Measurements from ENCODE around the gene GLDN. TPM values are rescaled to one million over a fixed set of nuclear protein-coding genes. Genes with fewer than 3 reads are reported as not detected.

The GLDN gene
- total and polyA plus RNA-seq, 2 of the 4 experiments (the other 2 are of a cell fraction): under 0.01 TPM; not detected in 1

- H3K4ac ChIP-seq (ENCODE audit: low read depth, low read length): no peak overlapping the region
- no TSS peak for BruUV-seq (replicated peaks)
- H2AK5ac ChIP-seq (ENCODE audit: low read depth, low read length): no peak overlapping the region
- intact Hi-C loops (cut with micrococcal nuclease) (loop anchor here (1.0 kb wide), 3 partner anchors 100 to 218 kb away; no protein-coding TSS in a partner anchor), dilution Hi-C loops (cut with HindIII; ENCODE audit: low sequenced_read_pairs, unreplicated experiment) (no loop called here), in situ Hi-C loops (cut with MboI; ENCODE audit: low sequenced_read_pairs) (loop anchor here (5.0 kb wide), 1 partner anchor 219 kb away; no protein-coding TSS in a partner anchor)
- no peaks in the 10 kb centered on the region for H3K36me3 ChIP-seq (ENCODE audit: control insufficient read depth, insufficient read depth, low read length)
- H4K91ac ChIP-seq (ENCODE audit: insufficient read depth, low read depth, low read length): no peak overlapping the region
- H3K79me1 ChIP-seq (ENCODE audit: low read depth in 1 of 2, low read length in 2 of 2): no peaks in the 10 kb centered on the region
- no peak overlapping the region for H2BK20ac ChIP-seq (ENCODE audit: low read depth, low read length)
- H2BK120ac ChIP-seq (ENCODE audit: low read depth, low read length): no peak overlapping the region
- peaks cover 8% of the 10 kb centered on the region for H3K4me1 ChIP-seq (ENCODE audit: control insufficient read depth, insufficient read depth, low read length)
- 90% methylated on average over 5 of the region's 14 CpGs; no CpG with 5 or more reads in 1 of the 2 experiments for WGBS, 2 experiments (ENCODE audit: extremely low coverage in 2 of 2, insufficient read length in 1 of 2)
- no peaks in the 10 kb centered on the region for H4K20me1 ChIP-seq (ENCODE audit: insufficient read depth, low read length)
- H3K18ac ChIP-seq (ENCODE audit: low read depth, low read length): no peak overlapping the region
- H3K56ac ChIP-seq (ENCODE audit: extremely low read depth, insufficient read depth, low read length): no peak overlapping the region
- H3K9ac ChIP-seq (ENCODE audit: low read depth, low read length): no peak overlapping the region
- ChIA-PET POLR2A (ENCODE audit: unreplicated experiment) (no interaction called here), CTCF (interaction anchor here (0.5 to 9.7 kb wide), 16 partner anchors 10 to 957 kb away, joined by 3 to 89 read pairs (median 4); no protein-coding TSS in a partner anchor)
- H3K9me3 ChIP-seq (ENCODE audit: control insufficient read depth, insufficient read depth, low read length): no peaks in the 10 kb centered on the region
- H2AFZ ChIP-seq (replicated peaks; ENCODE audit: low read length, poor library complexity): no peak overlapping the region
- H3K4me2 ChIP-seq (ENCODE audit: low read depth, low read length): no peak overlapping the region
- H3K23ac ChIP-seq (ENCODE audit: low read depth, low read length): no peak overlapping the region
- ATAC-seq (ENCODE audit: low read depth) (peak; percentile 84), DNase-seq (peak; percentile 64)
- H2AK9ac ChIP-seq (replicated peaks; ENCODE audit: low read depth, low read length, poor library complexity): no peak overlapping the region
- H3K27me3 ChIP-seq (ENCODE audit: control insufficient read depth, insufficient read depth, low read length): peaks cover 38% of the 10 kb centered on the region
- H3K4me3 ChIP-seq (ENCODE audit: insufficient read depth, low read depth, low read length): no peak overlapping the region
- H3K27ac ChIP-seq (ENCODE audit: insufficient read depth, low read length): no peak overlapping the region
- peaks cover 5% of the 10 kb centered on the region; the same call in 1 of the 2 replicates for H3K9me1 ChIP-seq (ENCODE audit: insufficient read depth, low read length)
- TF ChIP-seq NFE2L2 (IDR thresholded peaks at IDR 0.05; ENCODE audit: low read depth, low read length): no peak
- TF ChIP-seq ELK1 (IDR thresholded peaks at IDR 0.05; ENCODE audit: borderline replicate concordance, low read depth, low read length): no peak
- TF ChIP-seq RAD21 (IDR thresholded peaks at IDR 0.05; ENCODE audit: low read length): peak; percentile 98
- TF ChIP-seq SMC3 (IDR thresholded peaks at IDR 0.05; ENCODE audit: low read depth, low read length): peak; percentile 99
- TF ChIP-seq CHD1 (IDR thresholded peaks at IDR 0.05; ENCODE audit: low read depth, low read length): no peak
- TF ChIP-seq MAFK (IDR thresholded peaks at IDR 0.05; ENCODE audit: low read depth, low read length): no peak
- no peak for TF ChIP-seq MXI1 (IDR thresholded peaks at IDR 0.05; ENCODE audit: borderline replicate concordance, low read depth, low read length)
- TF ChIP-seq POLR2A (IDR thresholded peaks at IDR 0.05; ENCODE audit: low read depth, low read length): no peak
- peak; percentile 37; the same call in 1 of the 2 replicates for TF ChIP-seq MAZ (IDR thresholded peaks at IDR 0.05; ENCODE audit: borderline replicate concordance, low read depth, low read length)
- TF ChIP-seq RCOR1 (IDR thresholded peaks at IDR 0.05; ENCODE audit: insufficient replicate concordance, low read length): no peak
- TF ChIP-seq BHLHE40 (IDR thresholded peaks at IDR 0.05; ENCODE audit: low read depth, low read length): no peak
- TF ChIP-seq FOS (IDR thresholded peaks at IDR 0.05; ENCODE audit: low read depth, low read length): no peak
- peak; percentile 97 for TF ChIP-seq CTCF (conservative IDR thresholded peaks at IDR 0.05; ENCODE audit: low read depth, low read length)
- no peak overlapping the region for H4K8ac ChIP-seq (ENCODE audit: low read depth in 2 of 2, low read length in 2 of 2)
- H2BK15ac ChIP-seq (ENCODE audit: low read depth, low read length): no peak overlapping the region
- H2BK5ac ChIP-seq (ENCODE audit: low read depth, low read length, poor library complexity, severe bottlenecking): no peak overlapping the region
- H3K14ac ChIP-seq (replicated peaks; ENCODE audit: low read depth, low read length): no peak overlapping the region
- no peak overlapping the region for H4K5ac ChIP-seq (ENCODE audit: low read depth, low read length)
These were observed 39.7 kb downstream of the GLDN start for GRCh38 chr15:51380999-51381806.
